Suprapubic skin (tissue), 4 donors: Measurements from ENCODE around the gene CACNB4.

ENCODE experiments used
- POLR2A ChIP-seq, 2 donors: fragments of 450-650 bp; IDR thresholded peaks; one replicate each; pipeline ENCODE4 v1.6.1; 2017; ENCODE audit warnings: antibody characterized with exemption in 2 of 2, mild to moderate bottlenecking in 2 of 2, moderate library complexity in 2 of 2
- POLR2AphosphoS5 ChIP-seq, 3 donors: sonication (generic); formaldehyde crosslinking; IDR thresholded peaks; one replicate each; pipeline ENCODE4 v1.6.1; 2017; ENCODE audit warnings: antibody characterized with exemption in 3 of 3
- TF ChIP-seq, protein P1 (sequence below), 2 donors: fragments of 200-600 bp in 1 of 2; fragments of 450-650 bp in 1 of 2; sonication (generic) in 1 of 2; IDR thresholded peaks; one replicate each; pipeline ENCODE4 v1.5.1; 2016 to 2019; ENCODE audit warnings: antibody characterized with exemption in 2 of 2, mild to moderate bottlenecking in 1 of 2, moderate library complexity in 1 of 2

DNA sequence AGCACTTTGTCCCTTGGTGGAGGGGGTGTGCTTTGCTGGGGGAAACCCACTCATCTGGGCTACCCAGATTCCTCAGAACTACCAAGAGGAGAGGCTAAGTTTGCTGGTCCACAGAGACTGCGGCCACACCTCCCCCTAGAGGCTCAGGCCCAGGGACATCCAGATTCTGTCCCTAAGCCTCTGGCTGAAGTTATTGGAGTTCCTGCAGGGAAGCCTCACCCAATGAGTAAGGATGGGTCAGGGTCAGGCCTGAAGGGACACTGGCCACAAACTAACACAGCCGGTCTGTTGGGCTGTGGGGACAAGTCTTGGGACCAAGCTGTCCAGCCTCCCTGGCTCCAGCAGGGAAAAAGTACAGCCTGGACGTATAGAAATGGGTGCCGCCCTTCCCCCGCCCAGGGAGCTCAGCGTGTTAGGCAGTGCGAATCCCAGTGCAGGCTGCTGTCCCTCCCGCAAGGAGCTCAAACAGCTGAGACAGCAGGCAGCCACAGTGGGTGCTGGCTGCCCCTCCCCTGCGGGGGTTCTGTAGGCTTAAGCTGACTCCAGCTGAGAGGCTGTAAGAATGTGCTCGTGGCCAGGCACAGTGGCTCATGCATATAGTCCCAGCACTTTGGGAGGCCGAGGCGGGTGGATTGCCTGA lies 183.7 kb downstream of the CACNB4 start:
- TF ChIP-seq POLR2A (IDR thresholded peaks at IDR 0.05) (no peak), POLR2AphosphoS5 (IDR thresholded peaks at IDR 0.05) (no peak)
- TF ChIP-seq, protein P1, sequence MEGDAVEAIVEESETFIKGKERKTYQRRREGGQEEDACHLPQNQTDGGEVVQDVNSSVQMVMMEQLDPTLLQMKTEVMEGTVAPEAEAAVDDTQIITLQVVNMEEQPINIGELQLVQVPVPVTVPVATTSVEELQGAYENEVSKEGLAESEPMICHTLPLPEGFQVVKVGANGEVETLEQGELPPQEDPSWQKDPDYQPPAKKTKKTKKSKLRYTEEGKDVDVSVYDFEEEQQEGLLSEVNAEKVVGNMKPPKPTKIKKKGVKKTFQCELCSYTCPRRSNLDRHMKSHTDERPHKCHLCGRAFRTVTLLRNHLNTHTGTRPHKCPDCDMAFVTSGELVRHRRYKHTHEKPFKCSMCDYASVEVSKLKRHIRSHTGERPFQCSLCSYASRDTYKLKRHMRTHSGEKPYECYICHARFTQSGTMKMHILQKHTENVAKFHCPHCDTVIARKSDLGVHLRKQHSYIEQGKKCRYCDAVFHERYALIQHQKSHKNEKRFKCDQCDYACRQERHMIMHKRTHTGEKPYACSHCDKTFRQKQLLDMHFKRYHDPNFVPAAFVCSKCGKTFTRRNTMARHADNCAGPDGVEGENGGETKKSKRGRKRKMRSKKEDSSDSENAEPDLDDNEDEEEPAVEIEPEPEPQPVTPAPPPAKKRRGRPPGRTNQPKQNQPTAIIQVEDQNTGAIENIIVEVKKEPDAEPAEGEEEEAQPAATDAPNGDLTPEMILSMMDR (IDR thresholded peaks at IDR 0.05): no peak
